Measurements from ENCODE around the gene DHX9. TPM values are rescaled to one million over a fixed set of nuclear protein-coding genes. Genes with fewer than 3 reads are reported as not detected.
A peak's percentile ranks its signal among the peaks of the same experiment; 100 is the strongest.

DHX9 gene
- total and polyA plus RNA-seq, 9 of the 15 experiments (the other 6 are each of a cell fraction or from before 2014, with no cell fraction given) = 100 to 409 (median 294) TPM

GRCh38 chr1:182795563-182796228, 43.5 kb upstream of the DHX9 start (continued):
- TF ChIP-seq MAFG (tag; conservative IDR thresholded peaks at IDR 0.05) (peak; percentile 97), NR2C2 (CRISPR knock-in tag; IDR thresholded peaks at IDR 0.05) (no peak), NR2C2 (tag; IDR thresholded peaks at IDR 0.05) (peak; percentile 68; the same call in 1 of the 2 replicates), HMBOX1 (IDR thresholded peaks at IDR 0.05) (no peak; the same call in none of the 2 replicates), SMAD1 (IDR thresholded peaks at IDR 0.05; ENCODE audit: low read depth, low read length, partially characterized antibody) (no peak), MBD1 (CRISPR knock-in tag; IDR thresholded peaks at IDR 0.05) (no peak; the same call in 1 of the 2 replicates), ZBED1 (IDR thresholded peaks at IDR 0.05) (no peak), ZC3H11A (IDR thresholded peaks at IDR 0.05; ENCODE audit: low read depth, low read length) (no peak), POLR3G (IDR thresholded peaks at IDR 0.05; ENCODE audit: extremely low read depth, insufficient read length, insufficient replicate concordance) (no peak), NFYB (IDR thresholded peaks at IDR 0.05; ENCODE audit: extremely low read depth, insufficient read length) (no peak), NONO (IDR thresholded peaks at IDR 0.05; ENCODE audit: low read depth in 2 of 2, low read length in 1 of 2) (no peak), ZNF12 (CRISPR knock-in tag; IDR thresholded peaks at IDR 0.05) (no peak), NFRKB (IDR thresholded peaks at IDR 0.05; ENCODE audit: low read depth) (no peak), ZFPM2 (CRISPR knock-in tag; IDR thresholded peaks at IDR 0.05) (no peak), TSHZ1 (CRISPR knock-in tag; IDR thresholded peaks at IDR 0.05) (no peak), POLR2AphosphoS2 (IDR thresholded peaks at IDR 0.05; ENCODE audit: low read length) (no peak), ZNF324 (CRISPR knock-in tag; IDR thresholded peaks at IDR 0.05) (no peak), DLX4 (CRISPR knock-in tag; IDR thresholded peaks at IDR 0.05) (no peak), ZNF398 (CRISPR knock-in tag; IDR thresholded peaks at IDR 0.05) (no peak), ZNF184 (CRISPR knock-in tag; IDR thresholded peaks at IDR 0.05) (no peak), CREB1 (IDR thresholded peaks at IDR 0.05) (no peak), CREB1 (CRISPR knock-in tag; IDR thresholded peaks at IDR 0.05) (no peak)

Measured in K562 (cell line).